Suppressor macrophage treated with lipopolysaccharide for 4 hours (primary cell): ENCODE data around the gene ATF6.
A peak's percentile ranks its signal among the peaks of the same experiment; 100 is the strongest.

Experiments
- DNase-seq: peaks from one replicate; pipeline ENCODE4 v3.0.0-alpha.2; 2020

ATF6 gene

DNA sequence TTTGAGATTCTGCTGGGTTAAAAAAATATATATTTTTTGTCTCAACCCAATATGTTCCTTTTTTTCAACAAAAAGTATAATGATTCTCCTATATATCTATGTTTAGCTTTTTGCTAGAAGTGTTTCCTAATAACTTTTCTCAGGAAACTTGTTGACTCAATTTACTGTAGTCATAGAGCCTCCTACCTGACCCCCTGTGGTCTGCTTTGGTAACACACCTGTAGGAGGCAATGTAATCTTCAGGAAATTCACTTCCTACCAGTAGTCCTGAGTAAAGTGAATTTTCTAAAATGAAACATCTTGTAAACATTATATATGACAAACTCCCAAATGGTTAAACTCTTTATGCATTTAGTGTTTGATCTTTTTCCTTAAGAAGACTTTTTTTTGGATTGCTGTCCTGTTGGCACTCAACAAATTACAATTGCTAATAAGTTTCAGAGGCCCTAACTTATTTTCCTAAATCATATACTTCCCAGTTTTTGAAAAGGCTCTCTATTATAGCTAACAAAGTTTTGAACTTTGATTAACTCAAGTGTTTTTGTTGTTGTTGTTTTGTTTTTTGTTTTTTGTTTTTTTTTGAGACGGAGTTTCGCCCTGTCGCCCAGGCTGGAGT lies 139.3 kb downstream of the ATF6 start:
- peak; percentile 6 for DNase-seq

DNA sequence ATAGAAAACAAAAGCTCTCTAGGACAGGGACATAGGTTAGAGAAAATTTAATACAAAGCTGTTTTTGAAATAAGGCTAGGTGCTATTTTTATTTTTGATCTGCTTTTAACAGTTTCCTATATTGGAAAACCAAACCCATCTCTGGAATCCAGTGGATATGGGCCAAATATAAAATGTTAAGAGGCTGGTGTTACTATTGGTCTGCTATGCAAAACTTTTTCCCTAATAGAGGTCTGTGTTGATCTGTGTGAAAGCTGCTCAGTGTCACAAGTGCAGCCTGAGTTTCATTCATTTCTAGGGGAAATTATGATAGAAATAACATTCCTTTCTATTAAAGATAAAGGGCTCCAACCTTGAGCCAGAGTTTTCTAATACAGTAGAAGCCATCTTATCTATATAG lies 141.1 kb downstream of the ATF6 start:
- no peak for DNase-seq

DNA sequence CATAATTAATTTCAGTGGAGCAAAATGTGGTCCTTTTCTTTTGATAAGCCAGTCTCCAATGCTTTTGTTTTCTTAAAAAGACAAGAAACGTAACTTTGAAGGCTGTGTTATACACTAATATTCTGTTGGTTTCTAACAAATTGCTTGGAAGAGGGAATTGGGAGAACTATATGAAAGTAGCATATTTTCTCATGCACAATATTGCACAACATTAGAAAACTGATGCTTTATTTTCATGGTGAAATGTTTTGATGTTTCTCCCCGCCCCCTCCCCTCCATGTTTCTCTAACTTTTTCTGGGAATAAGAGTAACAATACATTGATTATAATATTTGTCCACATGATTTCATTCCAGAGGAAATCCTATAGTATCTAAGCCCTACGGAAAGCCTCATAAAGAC lies 142.1 kb downstream of the ATF6 start:
- no peak for DNase-seq

DNA sequence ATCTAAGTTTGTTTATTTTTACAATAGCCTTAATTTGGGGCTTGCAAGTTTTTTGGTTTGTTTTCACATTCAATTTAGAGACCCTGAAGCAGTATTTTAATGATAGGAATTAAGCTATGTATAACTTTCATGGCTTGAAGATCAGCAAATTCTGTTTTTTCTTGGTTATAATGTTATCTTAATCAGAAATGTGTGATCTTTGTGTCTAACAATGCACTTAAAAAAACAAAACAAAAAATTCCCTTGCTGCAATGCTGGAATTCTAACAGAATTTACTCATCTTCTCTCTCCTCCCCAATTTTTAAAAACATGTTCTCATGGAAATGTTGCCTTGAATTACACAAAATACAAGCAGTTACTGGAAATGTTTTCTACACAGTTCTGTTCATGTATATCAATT lies 144.5 kb downstream of the ATF6 start:
- DNase-seq, result no peak

DNA sequence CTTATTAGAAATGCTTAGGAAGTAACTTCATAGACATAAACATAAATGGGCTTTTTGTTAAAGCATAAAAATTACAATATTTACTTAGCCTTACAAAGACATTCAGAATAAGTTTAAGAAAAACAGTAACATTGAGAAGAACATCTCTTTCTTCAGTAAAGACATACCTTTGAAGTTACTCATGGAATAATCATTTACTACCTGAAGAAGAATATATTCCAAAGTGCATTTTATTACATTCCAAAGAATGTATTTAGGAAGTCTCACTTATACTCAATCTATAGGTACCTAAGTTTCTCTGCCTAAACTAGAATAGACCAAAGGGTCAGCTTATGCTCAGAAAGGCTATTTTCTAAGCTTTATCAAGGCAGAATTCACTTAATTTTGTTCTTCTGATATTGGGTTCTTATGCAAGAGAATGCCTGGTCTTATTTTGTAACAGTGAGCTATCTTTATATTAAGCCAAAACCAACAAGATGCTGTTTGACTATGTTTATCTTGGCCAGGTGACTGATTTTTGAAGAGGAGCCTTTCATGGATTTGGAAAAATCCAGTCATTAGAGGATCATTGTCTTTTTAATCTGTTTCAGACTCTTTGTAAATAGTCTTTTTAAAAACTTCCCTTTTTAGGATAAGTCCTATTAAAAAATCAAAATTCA lies 147.5 kb downstream of the ATF6 start:
- DNase-seq, result no peak

DNA sequence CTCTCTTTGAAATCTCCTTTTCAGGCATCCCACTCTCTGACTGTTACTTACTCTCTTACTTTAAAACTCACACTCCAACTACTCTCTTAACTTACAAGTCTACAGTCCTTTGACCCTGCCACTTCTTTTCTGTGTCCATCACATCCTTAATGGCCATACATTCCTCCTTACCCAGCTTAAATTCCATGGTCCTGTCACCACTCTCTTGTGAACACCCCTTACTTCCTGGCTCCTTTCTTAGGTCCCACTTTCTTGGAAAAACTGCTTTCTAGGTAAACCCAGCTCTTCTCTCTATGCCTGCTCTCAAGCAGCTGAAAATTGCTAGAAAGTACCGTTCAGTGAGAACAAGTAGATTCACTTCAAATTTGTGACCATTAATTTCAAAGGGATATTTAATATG lies 148.5 kb downstream of the ATF6 start:
- DNase-seq, result no peak

DNA sequence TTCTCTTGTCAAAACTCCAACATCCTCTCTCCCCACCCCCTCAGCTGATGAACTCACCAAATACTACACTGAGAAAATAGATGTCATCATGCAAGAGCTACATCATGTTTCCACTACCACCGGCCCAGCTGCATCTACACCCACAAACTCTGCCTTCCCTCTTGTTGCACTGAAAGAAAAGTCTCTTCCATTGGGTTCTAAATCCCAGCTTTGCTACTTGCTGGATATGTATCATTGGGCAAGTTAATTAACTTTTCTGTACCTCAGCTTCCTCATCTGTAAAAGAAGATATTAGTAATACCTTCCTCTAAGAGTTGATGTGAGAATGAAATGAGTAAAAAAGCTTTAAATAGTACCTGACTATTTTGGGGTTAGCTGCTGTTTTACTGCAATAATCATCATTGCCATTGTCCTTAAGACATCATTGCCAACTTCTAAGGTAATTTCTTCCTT lies 149.0 kb downstream of the ATF6 start:
- peak; percentile 25 for DNase-seq

DNA sequence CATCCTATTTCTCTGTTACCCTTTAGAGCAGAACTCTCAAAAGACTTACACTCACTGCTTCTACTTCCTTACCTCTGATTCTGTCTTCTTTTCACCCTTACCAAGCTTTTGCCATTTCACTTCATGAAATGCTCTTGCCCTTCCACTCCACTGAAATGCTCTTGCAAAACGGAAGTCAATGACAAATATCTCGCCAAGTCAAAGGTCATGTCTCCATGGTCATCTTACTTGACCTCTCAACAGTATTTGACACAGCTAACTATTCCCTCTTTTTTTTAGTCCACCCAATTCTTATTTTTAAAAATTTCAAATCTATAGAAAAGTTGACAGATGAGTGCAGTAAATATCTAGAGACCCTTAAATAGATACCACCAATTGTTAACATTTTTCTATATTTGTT lies 149.9 kb downstream of the ATF6 start:
- DNase-seq, result no peak

DNA sequence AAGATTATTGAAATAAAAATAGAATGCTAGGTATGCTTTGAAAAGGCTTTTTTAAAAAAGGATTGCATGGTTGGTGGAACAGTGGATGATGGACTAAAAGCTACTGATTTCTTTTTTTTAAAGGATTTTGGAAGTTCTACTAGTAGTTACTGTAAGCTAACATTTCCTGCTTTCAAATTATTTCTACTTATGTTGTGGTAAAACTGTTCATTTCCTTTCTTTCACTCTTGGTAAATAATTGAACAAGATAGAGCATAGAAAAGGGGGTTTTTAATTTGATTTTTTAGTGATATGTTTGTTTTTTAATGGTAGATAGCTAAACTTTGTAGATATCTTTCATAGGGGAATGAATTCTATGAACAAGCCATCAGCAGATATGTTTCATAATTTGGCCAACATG lies 153.1 kb downstream of the ATF6 start:
- no peak for DNase-seq

DNA sequence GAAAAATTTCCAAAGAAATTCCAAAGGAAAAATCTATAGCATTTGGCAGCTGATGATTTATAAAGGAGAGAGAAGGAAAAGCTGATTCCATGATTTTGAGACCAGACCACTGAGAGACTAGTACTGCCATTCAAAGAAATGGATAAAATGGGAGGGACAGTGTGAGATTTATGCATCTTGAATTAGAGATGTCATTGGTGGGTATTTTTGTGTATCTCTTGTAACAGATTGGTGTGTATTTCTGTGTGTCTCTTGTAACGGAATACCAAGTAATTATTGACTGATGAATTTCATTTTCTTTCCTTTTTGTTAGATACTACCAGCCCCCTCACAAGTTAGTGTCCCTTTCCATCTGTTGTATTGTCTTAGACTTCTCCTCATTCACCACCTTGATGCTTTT lies 155.4 kb downstream of the ATF6 start:
- no peak for DNase-seq

DNA sequence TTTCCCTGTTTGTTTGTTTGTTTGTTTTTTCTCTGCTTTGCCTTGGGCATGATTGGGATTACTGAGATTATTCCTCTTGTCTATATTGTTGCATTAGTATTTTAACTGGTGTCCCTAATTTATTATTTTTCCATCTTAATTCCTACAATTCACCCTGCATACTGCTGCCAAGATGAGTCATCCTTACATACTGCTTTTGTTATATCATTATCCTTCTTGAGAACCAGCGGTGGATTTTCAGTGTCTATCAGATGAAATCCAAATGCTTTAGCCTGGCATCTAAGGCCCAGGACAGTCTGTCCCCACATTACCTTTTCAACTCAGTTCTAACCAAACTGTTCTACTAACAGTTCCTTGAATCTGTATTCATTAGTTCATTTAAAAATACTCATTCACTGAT lies 155.9 kb downstream of the ATF6 start:
- DNase-seq, result no peak

DNA sequence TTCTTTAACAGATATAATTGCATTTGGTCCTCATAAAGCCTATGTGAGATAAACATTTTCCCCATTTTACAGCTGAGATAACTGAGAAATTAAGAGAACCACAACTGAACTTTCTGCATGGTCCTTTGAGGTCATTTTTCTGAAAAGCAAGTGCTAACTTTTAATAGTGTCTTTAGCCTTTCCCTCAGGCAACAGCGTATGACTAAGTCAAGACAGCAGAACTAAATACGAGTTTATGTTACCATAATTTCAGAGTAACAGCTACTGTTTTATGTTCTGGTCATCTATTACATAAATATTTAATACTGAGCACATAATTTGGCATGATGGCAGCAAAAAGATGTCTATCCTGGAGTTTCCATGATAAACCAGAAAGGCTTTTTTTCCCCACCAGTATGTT lies 161.9 kb downstream of the ATF6 start:
- DNase-seq, result no peak

DNA sequence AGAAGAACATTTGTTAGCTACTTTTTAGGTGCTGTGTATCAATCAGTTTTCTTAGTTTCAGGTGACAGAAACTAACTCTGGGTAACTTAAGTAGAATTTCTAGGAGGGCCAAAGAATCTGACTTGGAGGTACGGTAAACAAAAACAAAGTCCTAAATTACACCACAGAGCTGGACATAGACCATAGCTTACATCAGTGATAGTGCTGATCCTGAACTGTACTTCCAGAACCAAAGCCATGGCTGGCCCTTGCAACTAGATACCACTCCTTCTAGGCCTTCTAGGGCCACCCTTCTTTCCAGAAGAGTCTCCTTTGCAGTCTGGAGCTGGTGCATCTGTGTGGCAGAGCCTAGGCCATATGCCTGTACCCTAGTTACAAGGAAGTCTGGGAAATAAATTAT lies 163.0 kb downstream of the ATF6 start:
- DNase-seq, result no peak

DNA sequence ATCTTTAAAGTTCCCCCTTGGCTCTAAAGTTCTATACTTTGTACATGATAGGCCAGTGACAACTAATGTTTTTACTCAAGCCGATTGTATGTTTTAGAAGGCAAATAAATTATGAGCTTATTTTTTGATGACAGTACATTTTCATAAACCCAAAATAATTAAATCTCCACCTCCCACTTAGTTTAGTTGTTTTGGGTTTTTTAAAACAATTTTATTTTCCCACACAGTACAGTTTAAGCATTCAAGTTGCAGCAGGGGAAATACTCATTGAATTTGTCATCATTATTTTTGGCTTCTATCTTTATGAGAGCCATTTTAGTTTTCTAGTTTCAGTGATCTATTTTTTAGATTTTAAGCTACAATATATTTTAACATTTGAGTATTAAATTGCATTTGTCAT lies 163.9 kb downstream of the ATF6 start:
- DNase-seq, result no peak

DNA sequence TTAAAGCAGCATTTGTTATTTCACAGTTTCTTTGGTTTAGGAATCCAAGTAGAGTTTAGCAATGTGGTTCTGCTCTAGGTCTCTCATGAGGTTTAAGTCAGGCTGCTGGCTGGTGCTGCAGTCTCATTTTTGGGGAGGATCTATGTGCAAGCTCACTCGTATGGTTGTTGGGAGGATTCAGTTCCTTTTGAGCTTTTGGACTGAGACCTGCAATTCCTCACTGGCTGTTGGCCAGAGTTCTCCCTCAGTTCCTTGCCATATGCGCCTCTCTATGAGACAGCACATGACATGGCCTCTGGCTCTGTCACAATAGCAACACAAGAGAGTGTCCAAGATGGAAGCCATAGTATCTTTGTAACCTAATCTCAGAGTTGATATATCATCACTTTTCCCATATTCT lies 166.5 kb downstream of the ATF6 start:
- DNase-seq, result peak; percentile 32

DNA sequence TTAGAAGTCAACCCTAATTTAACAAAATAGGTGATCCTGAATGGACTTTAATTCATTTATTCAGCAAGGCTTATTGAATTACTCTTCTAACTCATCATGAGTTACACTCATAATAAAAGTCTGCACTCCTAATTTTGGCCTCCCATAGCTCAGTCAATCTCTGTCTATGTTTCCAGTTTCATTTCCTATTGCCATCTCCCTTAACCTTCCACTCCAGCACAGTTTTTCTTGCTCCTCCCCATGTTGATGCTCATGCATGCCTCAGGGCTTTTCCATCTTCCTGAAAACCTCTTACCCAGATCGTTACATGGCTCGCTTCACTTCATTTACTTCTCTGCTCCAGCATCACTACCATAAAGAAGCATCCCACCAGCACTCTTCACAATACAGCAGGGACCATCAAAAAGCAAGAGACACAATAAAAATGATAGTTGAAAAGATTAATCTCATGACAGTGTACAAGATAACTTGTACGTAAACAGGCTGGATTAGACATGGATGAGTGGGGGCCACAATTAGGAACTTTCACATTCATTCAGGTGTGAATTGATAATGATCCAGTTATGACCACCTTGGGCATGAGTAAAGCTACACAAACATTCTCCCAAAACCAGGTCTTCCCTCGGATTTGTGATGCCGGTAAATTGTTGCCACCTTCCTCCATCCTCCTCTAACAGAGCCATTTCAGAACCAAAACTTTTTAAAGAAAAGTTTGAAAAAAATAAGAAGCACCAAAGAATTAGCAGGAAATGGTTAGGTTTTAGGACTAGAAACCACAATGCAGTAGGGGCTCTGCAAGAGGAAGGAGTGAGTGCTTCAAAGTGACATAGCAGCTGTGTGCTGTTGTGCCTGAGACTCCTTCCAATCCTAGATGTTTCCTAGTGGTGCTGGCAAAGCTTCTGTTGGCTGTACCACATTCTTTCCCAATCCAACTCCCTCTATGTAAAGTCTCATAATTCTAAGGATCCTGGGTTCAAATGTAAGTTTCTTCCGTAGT lies 167.8 kb downstream of the ATF6 start:
- peak; percentile 23 for DNase-seq

DNA sequence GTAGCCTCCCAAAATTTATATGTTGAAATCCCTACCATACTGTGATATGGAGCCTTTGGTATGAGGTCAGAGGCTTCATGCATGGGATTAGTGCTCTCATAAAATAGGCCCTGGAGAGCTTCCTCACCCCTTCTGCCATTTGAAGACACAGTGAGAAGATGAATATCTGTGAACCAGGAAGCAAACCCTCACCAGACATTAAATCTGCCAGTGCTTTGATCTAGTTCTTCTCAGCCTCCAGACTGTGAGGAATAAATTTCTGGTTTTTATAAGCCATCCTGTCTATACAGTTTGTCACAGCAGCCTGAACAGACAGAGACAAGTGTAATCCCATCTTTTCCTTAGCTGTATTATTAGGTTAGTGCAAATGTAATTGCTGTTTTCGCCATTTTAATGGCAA lies 169.1 kb downstream of the ATF6 start:
- DNase-seq, result no peak

DNA sequence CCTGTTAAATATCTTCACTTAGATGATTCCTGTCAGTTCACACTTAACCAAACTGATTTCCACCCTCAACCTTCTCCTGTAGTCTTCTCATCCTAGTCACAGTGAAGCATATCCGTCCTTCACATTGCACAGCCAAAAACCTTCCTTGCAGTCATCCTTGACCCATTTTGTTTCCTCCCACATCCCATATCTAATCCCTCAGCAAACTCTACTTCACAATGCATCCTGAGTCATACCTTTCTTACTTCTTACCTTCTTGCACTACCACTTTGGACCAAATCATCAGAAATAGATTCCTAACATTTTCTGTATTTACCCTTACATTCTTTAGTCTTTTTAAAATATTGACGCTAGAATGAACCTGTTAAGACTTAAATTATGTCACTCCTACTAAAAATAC lies 170.7 kb downstream of the ATF6 start:
- no peak for DNase-seq

DNA sequence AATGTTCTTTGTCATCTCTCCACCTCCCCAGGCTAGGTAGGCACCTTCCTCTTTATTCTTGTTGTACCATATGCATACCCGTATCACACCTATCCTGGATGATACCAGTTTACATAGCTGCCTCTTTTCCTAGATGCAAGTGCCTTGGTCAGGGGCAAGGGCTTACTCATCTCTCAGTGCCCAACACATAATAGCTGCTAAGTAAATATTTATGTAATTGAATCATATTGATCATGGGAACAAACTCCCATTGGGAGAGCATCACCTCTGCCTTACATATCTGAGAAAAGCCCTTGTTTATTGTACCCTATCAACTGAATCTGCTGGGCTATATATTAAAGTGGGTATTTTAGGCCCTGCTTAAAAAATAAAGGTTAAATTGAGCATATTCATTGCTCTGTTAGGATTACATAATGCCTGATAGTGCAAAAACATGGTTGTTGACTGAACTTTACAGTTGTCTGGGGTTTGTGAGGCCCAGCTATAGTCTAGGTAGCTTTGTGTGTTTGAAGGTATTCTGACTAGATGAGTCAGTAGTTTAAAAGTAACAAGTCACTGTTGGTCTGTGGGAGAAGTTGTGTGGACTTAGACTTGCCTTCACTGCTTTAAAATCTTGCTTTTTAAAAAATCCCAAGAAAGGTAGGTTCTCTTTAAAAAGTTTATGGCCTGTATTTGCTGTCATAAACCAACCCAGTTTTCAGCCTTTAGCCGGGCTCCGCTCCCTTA lies 174.9 kb downstream of the ATF6 start:
- no peak for DNase-seq

DNA sequence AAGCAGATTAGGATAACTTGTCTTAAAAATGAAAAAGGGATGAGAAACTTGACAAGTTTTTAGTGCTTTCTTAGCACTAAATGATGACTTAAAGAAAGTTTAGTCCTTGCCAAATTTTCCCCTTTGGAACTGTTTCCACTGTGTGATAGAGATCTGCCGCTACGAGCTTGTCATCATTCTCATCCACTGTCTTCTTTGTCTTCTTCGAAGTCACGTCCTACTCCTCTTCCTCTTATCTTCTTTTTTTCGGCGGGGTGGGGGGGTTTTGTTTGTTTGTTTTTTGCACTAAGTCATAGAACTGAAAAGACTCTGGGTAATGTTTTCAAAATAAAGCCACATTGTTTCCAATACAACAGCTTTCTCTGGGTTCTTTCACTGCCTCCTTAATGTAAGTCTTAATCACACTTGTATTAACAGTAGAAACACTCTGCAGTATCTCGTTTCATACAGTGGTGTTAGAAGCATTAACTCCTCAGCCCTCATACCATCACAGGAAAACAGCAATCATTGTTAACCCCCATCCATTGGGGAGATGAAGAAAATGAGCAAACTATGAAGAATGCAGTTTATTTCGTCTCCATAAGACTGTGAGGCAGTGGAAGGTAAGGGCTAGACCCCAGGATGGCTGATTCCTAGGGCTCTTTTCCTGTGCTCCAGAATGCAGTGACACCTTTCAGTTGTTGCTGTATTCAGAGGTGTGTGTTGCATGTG lies 175.8 kb downstream of the ATF6 start:
- DNase-seq, result no peak

DNA sequence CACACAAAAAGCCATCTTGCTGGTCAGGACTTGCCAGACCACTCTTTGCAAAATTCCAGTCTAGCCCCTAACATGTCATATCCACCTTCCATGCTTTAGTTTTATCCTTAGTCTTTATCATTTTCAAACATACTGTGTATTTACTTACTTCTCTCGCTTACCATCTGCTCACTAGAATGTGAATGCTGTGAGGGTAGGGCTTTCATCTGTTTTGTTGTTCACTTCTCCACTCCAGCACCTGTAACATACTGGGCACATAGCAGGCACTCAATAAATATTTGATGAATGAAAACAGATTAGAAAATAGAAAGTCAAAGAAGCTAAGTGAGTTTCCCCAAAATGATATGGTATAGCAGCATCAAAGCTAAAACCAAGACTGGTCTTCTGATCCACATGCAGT lies 177.6 kb downstream of the ATF6 start:
- no peak for DNase-seq

DNA sequence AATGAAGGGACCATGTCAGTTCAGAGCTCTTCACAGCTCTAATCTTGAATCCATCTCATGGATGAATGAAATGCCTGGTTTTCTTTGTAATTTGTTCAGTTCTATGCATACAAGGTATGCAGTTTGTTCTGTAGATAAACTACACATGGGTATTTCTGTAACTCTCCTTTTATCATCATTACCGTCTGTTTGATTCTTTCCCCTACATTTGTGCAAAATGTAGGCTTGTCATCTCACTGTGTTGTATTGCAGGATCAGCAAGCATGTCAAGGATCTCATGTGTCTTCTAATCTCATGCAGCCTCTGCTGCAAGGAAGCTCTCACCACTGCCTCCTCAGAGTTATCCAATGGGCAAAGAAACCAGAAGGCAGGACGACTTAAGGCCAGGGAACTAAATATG lies 178.3 kb downstream of the ATF6 start:
- no peak for DNase-seq
